ENCODE results near the gene CRHBP. TPM values are rescaled to one million over a fixed set of nuclear protein-coding genes. Genes with fewer than 3 reads are reported as not detected.

CRHBP gene
- polyA plus RNA-seq, 3 donors, result 2.2 TPM; not detected in 2

GRCh38 chr5:76980518-76981144 lies 27.8 kb downstream of the CRHBP start:
- 100% methylated on average over 2 of the region's 8 CpGs for WGBS (ENCODE audit: insufficient coverage)
- H3K4me3 Mint-ChIP-seq, result no peak overlapping the region
- Histone ChIP-seq H3K36me3 (replicated peaks in 1 of 2; ENCODE audit: control insufficient read depth in 1 of 2, insufficient read depth in 2 of 2, low read length in 2 of 2) (no peaks in the 10 kb centered on the region), H3K9me3 (replicated peaks in 1 of 2; ENCODE audit: control insufficient read depth in 1 of 2, insufficient read depth in 1 of 2, low read length in 2 of 2) (no peaks in the 10 kb centered on the region), H3K4me3 (replicated peaks in 1 of 3; ENCODE audit: low read depth in 2 of 3, low read length in 3 of 3) (no peak overlapping the region), H4K20me1 (ENCODE audit: insufficient read depth, low read length) (no peaks in the 10 kb centered on the region), H3K9ac (ENCODE audit: insufficient read depth, low read length, poor library complexity, severe bottlenecking) (no peak overlapping the region), H3K27me3 (ENCODE audit: control insufficient read depth in 2 of 2, insufficient read depth in 2 of 2, low read length in 2 of 2) (no peaks in the 10 kb centered on the region), H2AFZ (ENCODE audit: insufficient read depth, low read depth, low read length, poor library complexity, severe bottlenecking) (no peak overlapping the region), H3K27ac (ENCODE audit: low read depth in 1 of 2, low read length in 2 of 2) (no peak overlapping the region), H3K4me1 (ENCODE audit: control insufficient read depth in 1 of 2, insufficient read depth in 2 of 2, low read length in 2 of 2) (no peaks in the 10 kb centered on the region), H3K4me2 (replicated peaks; ENCODE audit: extremely low read depth, low read length, poor library complexity, severe bottlenecking) (no peak overlapping the region), H3K79me2 (ENCODE audit: insufficient read depth, low read length) (no peaks in the 10 kb centered on the region)
- no peaks in the 10 kb centered on the region for H3K27me3 Mint-ChIP-seq (ENCODE audit: low read depth in 3 of 3)
- H3K4me1 Mint-ChIP-seq, result no peaks in the 10 kb centered on the region
- intact Hi-C loops (cut with micrococcal nuclease), result no loop called here
- H3K27ac Mint-ChIP-seq, result no peak overlapping the region
- DNase-seq, result no peak
- TF ChIP-seq, protein P1, sequence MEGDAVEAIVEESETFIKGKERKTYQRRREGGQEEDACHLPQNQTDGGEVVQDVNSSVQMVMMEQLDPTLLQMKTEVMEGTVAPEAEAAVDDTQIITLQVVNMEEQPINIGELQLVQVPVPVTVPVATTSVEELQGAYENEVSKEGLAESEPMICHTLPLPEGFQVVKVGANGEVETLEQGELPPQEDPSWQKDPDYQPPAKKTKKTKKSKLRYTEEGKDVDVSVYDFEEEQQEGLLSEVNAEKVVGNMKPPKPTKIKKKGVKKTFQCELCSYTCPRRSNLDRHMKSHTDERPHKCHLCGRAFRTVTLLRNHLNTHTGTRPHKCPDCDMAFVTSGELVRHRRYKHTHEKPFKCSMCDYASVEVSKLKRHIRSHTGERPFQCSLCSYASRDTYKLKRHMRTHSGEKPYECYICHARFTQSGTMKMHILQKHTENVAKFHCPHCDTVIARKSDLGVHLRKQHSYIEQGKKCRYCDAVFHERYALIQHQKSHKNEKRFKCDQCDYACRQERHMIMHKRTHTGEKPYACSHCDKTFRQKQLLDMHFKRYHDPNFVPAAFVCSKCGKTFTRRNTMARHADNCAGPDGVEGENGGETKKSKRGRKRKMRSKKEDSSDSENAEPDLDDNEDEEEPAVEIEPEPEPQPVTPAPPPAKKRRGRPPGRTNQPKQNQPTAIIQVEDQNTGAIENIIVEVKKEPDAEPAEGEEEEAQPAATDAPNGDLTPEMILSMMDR (IDR thresholded peaks at IDR 0.05), result no peak
- H3K9me3 Mint-ChIP-seq, result peaks cover 0 to 2% (median 0%) of the 10 kb centered on the region in 7 donors
- no peaks in the 10 kb centered on the region for H3K36me3 Mint-ChIP-seq

- intact Hi-C loops (cut with micrococcal nuclease), result no loop called here
- Histone ChIP-seq H3K4me2 (replicated peaks; ENCODE audit: extremely low read depth, low read length, poor library complexity, severe bottlenecking) (no peak overlapping the region), H4K20me1 (ENCODE audit: insufficient read depth, low read length) (no peaks in the 10 kb centered on the region), H3K9me3 (replicated peaks in 1 of 2; ENCODE audit: control insufficient read depth in 1 of 2, insufficient read depth in 1 of 2, low read length in 2 of 2) (no peaks in the 10 kb centered on the region), H3K79me2 (ENCODE audit: insufficient read depth, low read length) (no peaks in the 10 kb centered on the region), H3K36me3 (replicated peaks in 1 of 2; ENCODE audit: control insufficient read depth in 1 of 2, insufficient read depth in 2 of 2, low read length in 2 of 2) (no peaks in the 10 kb centered on the region), H3K4me3 (replicated peaks in 1 of 3; ENCODE audit: low read depth in 2 of 3, low read length in 3 of 3) (no peak overlapping the region), H3K4me1 (ENCODE audit: control insufficient read depth in 1 of 2, insufficient read depth in 2 of 2, low read length in 2 of 2) (no peaks in the 10 kb centered on the region), H3K27me3 (ENCODE audit: control insufficient read depth in 2 of 2, insufficient read depth in 2 of 2, low read length in 2 of 2) (no peaks in the 10 kb centered on the region), H2AFZ (ENCODE audit: insufficient read depth, low read depth, low read length, poor library complexity, severe bottlenecking) (no peak overlapping the region), H3K9ac (ENCODE audit: insufficient read depth, low read length, poor library complexity, severe bottlenecking) (no peak overlapping the region), H3K27ac (ENCODE audit: low read depth in 1 of 2, low read length in 2 of 2) (no peak overlapping the region)
- H3K9me3 Mint-ChIP-seq, result peaks cover 0 to 2% (median 0%) of the 10 kb centered on the region in 7 donors
- no peaks in the 10 kb centered on the region for H3K27me3 Mint-ChIP-seq (ENCODE audit: low read depth in 3 of 3)
- H3K36me3 Mint-ChIP-seq, result no peaks in the 10 kb centered on the region
- TF ChIP-seq, protein P1 (IDR thresholded peaks at IDR 0.05), result no peak
- no CpG with 5 or more reads among the region's 2 CpGs for WGBS (ENCODE audit: insufficient coverage)
- no peak for DNase-seq
- no peak overlapping the region for H3K27ac Mint-ChIP-seq
- peaks cover 2% of the 10 kb centered on the region for H3K4me1 Mint-ChIP-seq
- no peak overlapping the region for H3K4me3 Mint-ChIP-seq
These were observed 29.6 kb downstream of the CRHBP start for GRCh38 chr5:76982450-76982849.
